ENCODE measurements around the gene ANTKMT.

Gene ANTKMT

GRCh38 chr16:704047-704446 lies 16.9 kb upstream of the ANTKMT start:
- Histone ChIP-seq H3K27ac (ENCODE audit: low read depth, low read length) (no peak overlapping the region), H3K4me1 (ENCODE audit: insufficient read depth, low read length) (no peaks in the 10 kb centered on the region), H3K9me3 (ENCODE audit: insufficient read depth, low read depth, low read length) (no peaks in the 10 kb centered on the region), H3K4me3 (ENCODE audit: low read length) (no peak overlapping the region), H3K36me3 (ENCODE audit: insufficient read depth, low read length) (no peaks in the 10 kb centered on the region), H3K27me3 (ENCODE audit: insufficient read depth, low read length) (peaks cover 98% of the 10 kb centered on the region), H3K9ac (ENCODE audit: low read depth, low read length) (no peak overlapping the region)
- WGBS, result 85% methylated on average over 7 of the region's 7 CpGs

DNA sequence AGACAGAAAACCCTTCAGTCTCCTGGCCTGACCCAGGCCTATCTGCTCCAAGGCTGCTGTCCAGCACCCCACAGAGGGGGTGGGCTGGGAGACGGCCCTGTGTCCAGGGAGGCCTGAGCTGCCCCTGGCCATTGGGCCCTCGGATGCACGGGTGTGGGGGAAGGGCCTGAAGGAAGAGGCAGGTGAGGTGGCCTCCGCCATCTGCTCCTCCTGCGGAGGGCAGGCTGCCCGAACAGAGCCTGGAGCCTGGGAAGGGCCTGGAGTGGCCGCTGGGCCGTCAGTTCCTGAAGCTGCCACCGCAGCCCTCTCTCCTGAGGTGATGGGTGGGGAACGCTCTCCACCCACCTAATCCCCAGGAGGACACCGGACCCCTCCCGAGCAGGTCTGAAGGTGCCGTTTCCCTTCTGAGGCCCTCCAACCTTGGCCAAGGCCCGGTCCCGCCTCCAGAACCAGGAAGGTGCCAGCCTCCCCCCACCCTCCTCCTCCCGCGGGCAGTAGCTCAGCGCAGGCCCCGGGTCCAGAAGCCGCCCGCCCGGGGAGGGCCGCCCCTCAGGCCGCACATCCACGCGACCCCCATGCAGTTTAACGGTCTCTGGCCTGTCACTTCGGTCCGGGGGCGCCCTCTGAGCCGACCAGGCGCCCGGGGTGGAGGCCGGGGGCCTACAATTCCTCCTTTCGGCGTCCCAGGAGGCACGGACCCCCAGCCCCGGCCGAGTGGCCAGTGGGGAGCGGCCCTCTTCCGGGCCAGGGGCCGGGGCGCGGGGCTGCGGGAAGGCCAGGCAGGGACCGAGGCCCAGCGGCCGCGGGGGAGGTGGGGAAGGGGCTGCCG lies 16.2 kb upstream of the ANTKMT start:
- Histone ChIP-seq H3K27me3 (ENCODE audit: insufficient read depth, low read length) (peaks cover 98% of the 10 kb centered on the region), H3K4me3 (ENCODE audit: low read length) (peak overlapping the region; percentile 35), H3K36me3 (ENCODE audit: insufficient read depth, low read length) (no peaks in the 10 kb centered on the region), H3K27ac (ENCODE audit: low read depth, low read length) (no peak overlapping the region), H3K9ac (ENCODE audit: low read depth, low read length) (no peak overlapping the region), H3K4me1 (ENCODE audit: insufficient read depth, low read length) (no peaks in the 10 kb centered on the region), H3K9me3 (ENCODE audit: insufficient read depth, low read depth, low read length) (no peaks in the 10 kb centered on the region)
- 19% methylated on average over 49 of the region's 50 CpGs for WGBS

- WGBS, result 1% methylated on average over 115 of the region's 115 CpGs
- no peaks in the 10 kb centered on the region for H3K36me3 ChIP-seq (ENCODE audit: insufficient read depth, low read length)
- H3K4me1 ChIP-seq (ENCODE audit: insufficient read depth, low read length), result no peaks in the 10 kb centered on the region
- no peaks in the 10 kb centered on the region for H3K9me3 ChIP-seq (ENCODE audit: insufficient read depth, low read depth, low read length)
- no peak within 1 kb of the TSS for H3K9ac ChIP-seq (ENCODE audit: low read depth, low read length)
- peaks cover 97% of the 10 kb centered on the region for H3K27me3 ChIP-seq (ENCODE audit: insufficient read depth, low read length)
- no peak within 1 kb of the TSS for H3K27ac ChIP-seq (ENCODE audit: low read depth, low read length)
- H3K4me3 ChIP-seq (ENCODE audit: low read length), result peak within 1 kb of the TSS; percentile 54
These were observed 15.3 kb upstream of the ANTKMT start, which contains the start of gene FBXL16 for GRCh38 chr16:705431-706188. FBXL16 (minus strand) TSS chr16:705801; CDS start chr16:697405, 8,396 bp downstream.

DNA sequence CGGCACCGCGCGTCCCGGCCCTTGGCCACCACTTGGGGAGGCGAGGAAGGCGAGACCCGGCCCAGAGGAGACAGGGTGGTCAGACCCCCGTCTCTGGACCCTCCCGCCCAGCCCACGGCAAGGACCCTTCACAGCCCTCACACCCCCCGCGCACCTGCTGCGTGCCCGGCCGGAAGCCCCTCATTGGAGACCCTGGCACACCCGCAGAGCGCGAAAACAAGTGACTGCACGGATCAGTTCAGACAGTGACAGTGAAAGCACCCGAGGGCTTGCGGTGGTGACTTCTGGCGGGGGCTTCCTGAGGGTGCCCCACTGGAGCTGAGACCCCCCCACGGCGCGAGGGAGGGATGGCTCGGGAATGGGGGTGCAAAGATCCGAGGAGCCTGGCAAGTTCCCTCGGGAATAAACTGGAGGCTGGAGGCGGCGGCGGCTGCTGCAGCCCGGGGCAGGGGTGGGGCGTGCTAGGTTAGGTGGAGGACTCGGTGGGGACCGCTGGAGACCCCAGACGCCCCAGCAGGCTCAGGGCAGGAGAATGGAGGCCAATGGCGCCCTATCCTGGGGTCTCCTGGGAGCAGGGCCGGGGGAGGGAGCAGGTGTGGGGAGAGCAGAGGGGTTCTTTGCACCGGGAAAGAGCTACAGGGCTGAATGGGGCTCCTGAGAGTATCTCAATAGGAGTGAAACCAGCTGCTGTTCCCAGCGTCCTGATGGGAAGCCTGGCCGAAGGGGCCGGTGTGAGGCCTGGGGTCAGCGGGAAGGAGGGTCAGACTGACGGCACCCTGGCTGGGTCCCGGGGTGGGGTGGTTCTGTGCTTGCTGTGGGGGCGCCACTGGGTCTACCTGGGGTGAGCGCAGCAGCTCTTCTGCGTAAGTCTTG lies 14.5 kb upstream of the ANTKMT start:
- no peak overlapping the region for H3K9ac ChIP-seq (ENCODE audit: low read depth, low read length)
- H3K27ac ChIP-seq (ENCODE audit: low read depth, low read length), result no peak overlapping the region
- H3K36me3 ChIP-seq (ENCODE audit: insufficient read depth, low read length), result no peaks in the 10 kb centered on the region
- no peaks in the 10 kb centered on the region for H3K9me3 ChIP-seq (ENCODE audit: insufficient read depth, low read depth, low read length)
- H3K4me1 ChIP-seq (ENCODE audit: insufficient read depth, low read length), result no peaks in the 10 kb centered on the region
- H3K4me3 ChIP-seq (ENCODE audit: low read length), result peak overlapping the region; percentile 51
- WGBS, result 6% methylated on average over 49 of the region's 49 CpGs
- H3K27me3 ChIP-seq (ENCODE audit: insufficient read depth, low read length), result peaks cover 97% of the 10 kb centered on the region

GRCh38 chr16:707062-707538 lies 13.8 kb upstream of the ANTKMT start:
- no peaks in the 10 kb centered on the region for H3K36me3 ChIP-seq (ENCODE audit: insufficient read depth, low read length)
- no peaks in the 10 kb centered on the region for H3K9me3 ChIP-seq (ENCODE audit: insufficient read depth, low read depth, low read length)
- no peak overlapping the region for H3K27ac ChIP-seq (ENCODE audit: low read depth, low read length)
- WGBS, result 44% methylated on average over 14 of the region's 14 CpGs
- H3K4me3 ChIP-seq (ENCODE audit: low read length), result no peak overlapping the region; the same call in 1 of the 2 replicates
- peaks cover 92% of the 10 kb centered on the region for H3K27me3 ChIP-seq (ENCODE audit: insufficient read depth, low read length)
- no peaks in the 10 kb centered on the region for H3K4me1 ChIP-seq (ENCODE audit: insufficient read depth, low read length)
- H3K9ac ChIP-seq (ENCODE audit: low read depth, low read length), result no peak overlapping the region

DNA sequence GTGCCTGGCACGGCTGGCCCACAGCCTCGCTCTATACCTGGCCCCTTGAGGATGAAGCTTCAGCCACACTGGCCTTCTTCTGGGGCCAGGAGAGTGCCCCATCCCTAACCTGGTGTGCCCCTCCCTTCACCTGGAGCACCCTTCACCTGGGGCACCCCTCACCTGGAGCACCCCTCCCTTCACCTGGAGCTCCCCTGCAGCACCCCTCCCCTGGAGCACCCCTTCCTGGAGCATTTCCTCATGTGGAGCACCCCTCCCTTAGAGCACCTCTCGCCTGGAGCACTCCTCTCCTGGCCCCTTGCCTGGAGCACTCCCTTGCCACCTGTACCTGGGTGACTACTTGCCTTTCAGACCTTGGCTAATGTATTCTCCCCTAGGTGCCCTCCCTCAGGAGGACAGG lies 12.9 kb upstream of the ANTKMT start:
- H3K36me3 ChIP-seq (ENCODE audit: insufficient read depth, low read length), result no peaks in the 10 kb centered on the region
- peaks cover 83% of the 10 kb centered on the region for H3K27me3 ChIP-seq (ENCODE audit: insufficient read depth, low read length)
- no peak overlapping the region for H3K9ac ChIP-seq (ENCODE audit: low read depth, low read length)
- WGBS, result 65% methylated on average over 3 of the region's 3 CpGs
- no peaks in the 10 kb centered on the region for H3K4me1 ChIP-seq (ENCODE audit: insufficient read depth, low read length)
- no peaks in the 10 kb centered on the region for H3K9me3 ChIP-seq (ENCODE audit: insufficient read depth, low read depth, low read length)
- no peak overlapping the region for H3K4me3 ChIP-seq (ENCODE audit: low read length)
- H3K27ac ChIP-seq (ENCODE audit: low read depth, low read length), result no peak overlapping the region

- H3K9me3 ChIP-seq (ENCODE audit: insufficient read depth, low read depth, low read length), result no peaks in the 10 kb centered on the region
- H3K4me1 ChIP-seq (ENCODE audit: insufficient read depth, low read length), result no peaks in the 10 kb centered on the region
- no peaks in the 10 kb centered on the region for H3K36me3 ChIP-seq (ENCODE audit: insufficient read depth, low read length)
- no peak overlapping the region for H3K27ac ChIP-seq (ENCODE audit: low read depth, low read length)
- H3K27me3 ChIP-seq (ENCODE audit: insufficient read depth, low read length), result peaks cover 79% of the 10 kb centered on the region
- H3K4me3 ChIP-seq (ENCODE audit: low read length), result no peak overlapping the region
- H3K9ac ChIP-seq (ENCODE audit: low read depth, low read length), result no peak overlapping the region
- WGBS, result 82% methylated on average over 3 of the region's 4 CpGs
These were observed 12.0 kb upstream of the ANTKMT start for GRCh38 chr16:708959-709358.

DNA sequence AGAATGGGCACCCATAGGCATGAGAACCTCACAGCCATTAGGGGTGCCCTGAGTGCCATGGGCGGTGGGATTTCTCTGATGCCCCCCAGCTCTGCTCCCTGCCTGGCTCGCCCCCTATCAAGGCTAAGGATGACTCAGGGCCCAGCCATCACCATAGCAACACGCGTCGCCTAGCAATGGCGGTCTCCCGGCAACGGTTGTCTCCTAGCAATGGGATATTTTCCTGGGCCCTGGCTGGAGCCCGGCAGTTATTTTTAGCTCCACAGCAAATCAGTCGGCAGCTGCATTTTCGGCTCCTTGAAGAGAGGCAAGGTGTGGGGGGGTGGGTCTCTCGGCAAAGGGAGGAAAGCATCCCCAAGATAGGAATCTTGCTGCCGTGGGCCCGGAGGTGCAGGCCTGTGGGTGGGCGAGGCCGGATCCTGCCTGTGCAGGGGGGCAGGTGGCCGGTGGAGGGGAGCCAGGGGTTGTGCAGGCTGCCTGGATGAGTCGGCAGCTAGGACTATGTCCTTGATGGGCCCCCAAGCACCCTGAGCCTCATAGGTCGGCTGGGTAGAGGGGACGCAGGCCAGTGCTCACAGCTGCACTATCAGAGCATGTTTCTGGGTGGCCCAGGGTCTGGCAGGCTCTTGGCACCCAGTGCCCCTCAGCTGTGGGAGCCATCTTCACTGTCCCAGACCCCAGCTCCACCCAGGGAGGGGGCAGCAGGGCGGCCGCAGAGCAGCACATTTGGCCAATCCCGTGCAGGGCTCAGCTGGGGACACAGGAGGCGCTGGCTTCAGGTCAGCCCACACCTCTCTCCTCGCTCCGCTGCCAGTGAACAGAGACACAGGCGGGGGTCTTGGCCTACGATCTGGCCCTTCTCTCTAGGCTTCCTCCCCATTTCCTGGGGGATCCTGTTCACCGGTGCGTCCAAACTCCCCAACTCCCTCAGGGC lies 11.1 kb upstream of the ANTKMT start:
- H3K27me3 ChIP-seq (ENCODE audit: insufficient read depth, low read length), result peaks cover 78% of the 10 kb centered on the region

DNA sequence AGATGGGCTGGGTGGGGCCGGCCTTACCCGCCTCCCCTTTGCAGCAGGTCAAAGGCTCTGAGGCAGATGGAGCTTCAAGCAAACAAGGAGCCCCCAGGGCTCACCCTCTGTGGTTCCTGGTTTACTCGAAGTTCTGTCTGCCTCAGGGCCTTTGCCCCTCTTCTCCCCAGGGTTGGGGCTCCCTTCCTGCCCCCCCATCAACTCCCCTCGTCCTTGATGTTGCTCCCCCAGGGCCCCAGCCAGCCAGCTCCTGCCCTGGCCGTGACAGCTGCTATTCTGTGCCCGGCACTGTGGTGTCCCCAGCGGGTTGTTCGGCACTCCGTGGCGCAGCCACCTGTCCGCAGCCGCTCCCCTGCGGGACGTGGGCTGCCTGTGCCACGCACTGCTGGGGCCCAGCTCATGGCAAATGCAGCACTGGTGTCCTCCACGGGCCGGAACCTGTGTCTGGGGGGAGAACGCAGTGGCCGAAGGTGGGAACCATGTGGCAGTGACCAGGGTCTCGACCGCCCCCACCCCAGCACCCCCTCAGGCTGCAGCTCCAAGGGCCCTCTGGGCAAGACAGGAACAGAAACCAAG lies 10.4 kb upstream of the ANTKMT start:
- peaks cover 75% of the 10 kb centered on the region for H3K27me3 ChIP-seq (ENCODE audit: insufficient read depth, low read length)
- no peaks in the 10 kb centered on the region for H3K4me1 ChIP-seq (ENCODE audit: insufficient read depth, low read length)
- no peaks in the 10 kb centered on the region for H3K9me3 ChIP-seq (ENCODE audit: insufficient read depth, low read depth, low read length)
- H3K27ac ChIP-seq (ENCODE audit: low read depth, low read length), result no peak overlapping the region
- H3K9ac ChIP-seq (ENCODE audit: low read depth, low read length), result no peak overlapping the region
- WGBS, result 82% methylated on average over 21 of the region's 21 CpGs
- no peaks in the 10 kb centered on the region for H3K36me3 ChIP-seq (ENCODE audit: insufficient read depth, low read length)
- H3K4me3 ChIP-seq (ENCODE audit: low read length), result no peak overlapping the region

More for the DNA sequence above, 11.1 kb upstream of the ANTKMT start:
- WGBS, result 45% methylated on average over 30 of the region's 30 CpGs
- Histone ChIP-seq H3K4me3 (ENCODE audit: low read length) (no peak overlapping the region), H3K9ac (ENCODE audit: low read depth, low read length) (no peak overlapping the region), H3K9me3 (ENCODE audit: insufficient read depth, low read depth, low read length) (no peaks in the 10 kb centered on the region), H3K4me1 (ENCODE audit: insufficient read depth, low read length) (no peaks in the 10 kb centered on the region), H3K36me3 (ENCODE audit: insufficient read depth, low read length) (no peaks in the 10 kb centered on the region), H3K27ac (ENCODE audit: low read depth, low read length) (no peak overlapping the region)

DNA sequence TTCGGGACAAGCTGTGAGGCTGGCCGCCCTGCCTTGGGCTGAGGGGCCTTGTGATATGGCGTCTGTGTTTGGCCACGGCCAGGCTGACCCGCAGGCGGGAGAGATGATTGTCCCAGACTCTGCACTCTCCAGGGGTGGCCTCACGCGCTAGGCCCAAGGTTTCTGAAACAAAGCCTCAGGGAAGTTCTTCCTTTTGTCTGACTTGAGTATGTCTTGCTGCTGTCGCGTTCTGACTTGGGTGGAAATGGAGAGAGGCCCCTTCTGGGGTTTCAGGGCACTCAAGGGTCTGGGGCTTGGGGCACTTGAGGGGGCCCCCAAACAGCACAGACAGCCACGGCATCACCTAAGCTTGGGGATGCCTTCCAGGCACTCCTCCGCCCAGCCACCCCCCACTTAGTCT lies 9.9 kb upstream of the ANTKMT start:
- Histone ChIP-seq H3K4me3 (ENCODE audit: low read length) (no peak overlapping the region), H3K9me3 (ENCODE audit: insufficient read depth, low read depth, low read length) (no peaks in the 10 kb centered on the region), H3K4me1 (ENCODE audit: insufficient read depth, low read length) (0 out of 2 replicates have a peak, but pooled peaks cover 3% of the 10 kb centered on the region), H3K27ac (ENCODE audit: low read depth, low read length) (no peak overlapping the region), H3K27me3 (ENCODE audit: insufficient read depth, low read length) (peaks cover 77% of the 10 kb centered on the region), H3K9ac (ENCODE audit: low read depth, low read length) (no peak overlapping the region), H3K36me3 (ENCODE audit: insufficient read depth, low read length) (no peaks in the 10 kb centered on the region)
- WGBS, result 82% methylated on average over 12 of the region's 12 CpGs

All from HUES64 (cell line).